Measurements from ENCODE around the gene ZNF311.
"Not testable (repeated sequence)": the region's sequence is repeated elsewhere in the genome, so short reads cannot be mapped to it uniquely, and the experiment has no call there.

DNA sequence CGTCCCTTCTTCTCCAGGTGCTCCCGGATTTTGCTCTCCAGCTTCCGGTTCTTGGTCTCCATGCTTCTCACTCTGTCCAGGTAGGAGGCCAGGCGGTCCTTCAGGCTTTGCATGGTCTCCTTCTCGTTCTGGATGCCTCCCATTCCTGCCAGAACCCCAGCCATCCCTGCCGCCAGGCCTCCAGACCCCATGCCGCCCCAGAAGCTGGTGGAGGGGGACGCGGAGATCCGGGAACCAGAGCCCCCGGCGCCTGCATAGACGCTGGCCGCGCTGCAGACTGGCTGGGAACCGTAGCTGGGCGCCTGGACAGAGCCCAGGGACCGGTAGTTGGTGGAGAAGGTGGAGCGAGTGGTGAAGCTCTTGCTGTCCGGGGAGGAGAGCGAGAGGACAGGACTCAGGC, 35.1 kb downstream of the ZNF311 start:
- TF ChIP-seq, protein P1, sequence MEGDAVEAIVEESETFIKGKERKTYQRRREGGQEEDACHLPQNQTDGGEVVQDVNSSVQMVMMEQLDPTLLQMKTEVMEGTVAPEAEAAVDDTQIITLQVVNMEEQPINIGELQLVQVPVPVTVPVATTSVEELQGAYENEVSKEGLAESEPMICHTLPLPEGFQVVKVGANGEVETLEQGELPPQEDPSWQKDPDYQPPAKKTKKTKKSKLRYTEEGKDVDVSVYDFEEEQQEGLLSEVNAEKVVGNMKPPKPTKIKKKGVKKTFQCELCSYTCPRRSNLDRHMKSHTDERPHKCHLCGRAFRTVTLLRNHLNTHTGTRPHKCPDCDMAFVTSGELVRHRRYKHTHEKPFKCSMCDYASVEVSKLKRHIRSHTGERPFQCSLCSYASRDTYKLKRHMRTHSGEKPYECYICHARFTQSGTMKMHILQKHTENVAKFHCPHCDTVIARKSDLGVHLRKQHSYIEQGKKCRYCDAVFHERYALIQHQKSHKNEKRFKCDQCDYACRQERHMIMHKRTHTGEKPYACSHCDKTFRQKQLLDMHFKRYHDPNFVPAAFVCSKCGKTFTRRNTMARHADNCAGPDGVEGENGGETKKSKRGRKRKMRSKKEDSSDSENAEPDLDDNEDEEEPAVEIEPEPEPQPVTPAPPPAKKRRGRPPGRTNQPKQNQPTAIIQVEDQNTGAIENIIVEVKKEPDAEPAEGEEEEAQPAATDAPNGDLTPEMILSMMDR (IDR thresholded peaks at IDR 0.05) = not testable (repeated sequence)
- not testable (repeated sequence) for TF ChIP-seq POLR2AphosphoS5 (IDR thresholded peaks at IDR 0.05)

All from breast epithelium (tissue), 3 donors.